H1 (cell line): ENCODE data around the gene PRDM2.

Source experiments
- CTCF ChIP-seq, 3 experiments: IDR thresholded peaks; 1 replicate in 2 of 3; 2 replicates in 1 of 3; pipeline versions ENCODE4 v1.5.1 to v1.6.1; 2011; ENCODE audit warnings: low read length in 3 of 3, mild to moderate bottlenecking in 3 of 3, inconsistent platforms in 2 of 3, low read depth in 1 of 3, moderate library complexity in 1 of 3; ENCODE audit not compliant: insufficient read depth in 1 of 3; ENCODE audit errors: control extremely low read depth in 1 of 3
- EP300 ChIP-seq, 2 experiments: IDR thresholded peaks; 1 replicate in 1 of 2; 2 replicates in 1 of 2; pipeline ENCODE4 v1.6.1; 2011 to 2012; ENCODE audit warnings: low read depth in 2 of 2, low read length in 2 of 2, mild to moderate bottlenecking in 2 of 2, borderline replicate concordance in 1 of 2, inconsistent platforms in 1 of 2, moderate library complexity in 1 of 2

- no peak for TF ChIP-seq CTCF (IDR thresholded peaks at IDR 0.05; ENCODE audit: control extremely low read depth in 1 of 3, insufficient read depth in 1 of 3, low read depth in 1 of 3, low read length in 3 of 3)
- no peak for TF ChIP-seq EP300 (IDR thresholded peaks at IDR 0.05; ENCODE audit: borderline replicate concordance in 1 of 2, low read depth in 2 of 2, low read length in 2 of 2)
Measured at GRCh38 chr1:13842497-13842896, 142.5 kb downstream of the PRDM2 start.
